Hematopoietic multipotent progenitor cell treated with erythropoietin and hydrocortisone succinate and interleukin-3 and kit ligand, for 15 days (in vitro differentiated cells): ENCODE results near the gene IGFBP5.

Experiments used
- DNase-seq: peaks from one replicate; pipeline ENCODE4 v3.0.0-alpha.2; 2015; ENCODE audit warnings: low spot score

The IGFBP5 gene

GRCh38 chr2:216687646-216688045 is 7.7 kb downstream of the IGFBP5 start:
- DNase-seq: no peak

- DNase-seq: no peak
Observed at GRCh38 chr2:216687111-216687510, 8.2 kb downstream of the IGFBP5 start.

- DNase-seq: no peak
Observed at GRCh38 chr2:216685327-216685875, 9.9 kb downstream of the IGFBP5 start.

GRCh38 chr2:216683846-216684245 is 11.5 kb downstream of the IGFBP5 start:
- no peak for DNase-seq

- no peak for DNase-seq
Observed at GRCh38 chr2:216681683-216682082, 13.7 kb downstream of the IGFBP5 start.

- no peak for DNase-seq
Observed at GRCh38 chr2:216680951-216681629, 14.3 kb downstream of the IGFBP5 start.

GRCh38 chr2:216679658-216680024 is 15.7 kb downstream of the IGFBP5 start:
- DNase-seq: no peak

GRCh38 chr2:216678813-216679657 is 16.3 kb downstream of the IGFBP5 start:
- no peak for DNase-seq

- no peak for DNase-seq
Observed at GRCh38 chr2:216678098-216678465, 17.3 kb downstream of the IGFBP5 start.

GRCh38 chr2:216677439-216678097 is 17.8 kb downstream of the IGFBP5 start:
- no peak for DNase-seq

GRCh38 chr2:216676630-216677029 is 18.7 kb downstream of the IGFBP5 start:
- no peak for DNase-seq

- no peak for DNase-seq
Observed at GRCh38 chr2:216674376-216674775, 21.0 kb downstream of the IGFBP5 start.

- DNase-seq: no peak
Observed at GRCh38 chr2:216673609-216674008, 21.7 kb downstream of the IGFBP5 start.

GRCh38 chr2:216673021-216673420 is 22.3 kb downstream of the IGFBP5 start:
- no peak for DNase-seq

GRCh38 chr2:216672466-216672865 is 22.9 kb downstream of the IGFBP5 start:
- no peak for DNase-seq

- DNase-seq: no peak
Observed at GRCh38 chr2:216671791-216672343, 23.5 kb downstream of the IGFBP5 start.

- DNase-seq: no peak
Observed at GRCh38 chr2:216671081-216671411, 24.3 kb downstream of the IGFBP5 start.

GRCh38 chr2:216670266-216671080 is 24.9 kb downstream of the IGFBP5 start:
- no peak for DNase-seq

- peak; percentile 67 for DNase-seq
Observed at GRCh38 chr2:216666461-216667233, 28.7 kb downstream of the IGFBP5 start.

- no peak for DNase-seq
Observed at GRCh38 chr2:216665717-216666116, 29.6 kb downstream of the IGFBP5 start.

GRCh38 chr2:216665242-216665641 is 30.1 kb downstream of the IGFBP5 start:
- DNase-seq: no peak
